K562 (cell line): ENCODE data around the gene UBALD2. TPM values are rescaled to one million over a fixed set of nuclear protein-coding genes. Genes with fewer than 3 reads are reported as not detected.
A peak's percentile ranks its signal among the peaks of the same experiment; 100 is the strongest.

Source experiments
- ATAC-seq: fragments of 200-7000 bp; cut with Tn5 transposase; 3 replicates; pipeline ENCODE4 v1.9.1; 2020; ENCODE audit warnings: moderate library complexity
- BruUV-seq: library from RNA; stranded (reverse); fragments of 400-500 nt; replicated peaks from 2 replicates; lab custom pipeline; 2021; lab: Mats Ljungman, UMichigan
- CTCF ChIA-PET: fragments of 300-600 bp; formaldehyde crosslinking; extraction: SDS; loops from one replicate; lab custom pipeline; 2021; ENCODE audit warnings: low intra/inter-chr PET ratio; lab: Yijun Ruan, JAX
- POLR2A ChIA-PET: fragments of 300-600, 350-650 bp; sonication (Branson Sonifier 250); formaldehyde crosslinking; extraction: SDS; loops from one replicate; lab custom pipeline; 2021; ENCODE audit warnings: antibody characterized with exemption, inconsistent platforms; lab: Yijun Ruan, JAX
- DNase-seq, 4 experiments: peaks; one replicate each; pipeline versions ENCODE4 v3.0.0 to v3.0.0-alpha.2; 2011 to 2018; ENCODE audit warnings: low spot score in 3 of 4, mixed read lengths in 3 of 4; ENCODE audit errors: extremely low read depth in 1 of 4
- FAIRE-seq: peaks from 2 replicates; lab custom pipeline; 2011; peaks lifted over from hg19 to GRCh38; lab: Jason Lieb, UNC
- H2AFZ ChIP-seq: 2 replicates; pipeline ENCODE4 v1.6.0; 2011; ENCODE audit warnings: low read depth, low read length, control low read depth, inconsistent platforms
- H3K27ac ChIP-seq: fragments of 200-600 bp; 3 replicates; pipeline ENCODE4 v1.8.0; 2011; ENCODE audit warnings: low read depth, mild to moderate bottlenecking, control low read depth, inconsistent platforms, low read length, moderate library complexity, mixed read lengths; ENCODE audit errors: extremely low read depth
- H3K27me3 ChIP-seq, 2 experiments: fragments of 300-600 bp in 1 of 2; 2 replicates in 1 of 2; 3 replicates in 1 of 2; pipeline versions ENCODE4 v1.6.0 to v1.8.0; 2011; ENCODE audit warnings: inconsistent platforms in 2 of 2, low read length in 2 of 2, mild to moderate bottlenecking in 1 of 2, mixed read lengths in 1 of 2, moderate library complexity in 1 of 2; ENCODE audit not compliant: control insufficient read depth in 2 of 2, insufficient read depth in 2 of 2
- H3K36me3 ChIP-seq: fragments of 300-600 bp; 3 replicates; pipeline ENCODE4 v1.8.0; 2011; ENCODE audit warnings: mild to moderate bottlenecking, low read length, inconsistent platforms; ENCODE audit not compliant: control insufficient read depth, insufficient read depth
- H3K4me1 ChIP-seq, 2 experiments: fragments of 200-600 bp in 1 of 2; replicated peaks in 1 of 2; 2 replicates in 1 of 2; 3 replicates in 1 of 2; pipeline versions ENCODE4 v1.5.1 to v1.8.0; 2011; ENCODE audit warnings: inconsistent platforms in 2 of 2, low read length in 2 of 2, mild to moderate bottlenecking in 1 of 2, mixed read lengths in 1 of 2, moderate library complexity in 1 of 2; ENCODE audit not compliant: control insufficient read depth in 2 of 2, insufficient read depth in 2 of 2
- H3K4me2 ChIP-seq: 2 replicates; pipeline ENCODE4 v1.6.1; 2011; ENCODE audit warnings: low read length, control low read depth, inconsistent platforms, mixed read lengths; ENCODE audit not compliant: insufficient read depth
- H3K4me3 ChIP-seq: fragments of 200-600 bp; sonication (generic), shearing (Covaris generic); 2 replicates; pipeline ENCODE4 v1.5.1; 2016; ENCODE audit warnings: control low read depth, inconsistent platforms
- H3K79me2 ChIP-seq: fragments of 200-600 bp; 3 replicates; pipeline ENCODE4 v1.8.0; 2011; ENCODE audit warnings: low read length, inconsistent platforms; ENCODE audit not compliant: control insufficient read depth, insufficient read depth
- H3K9ac ChIP-seq, 2 experiments: 2 replicates each; pipeline versions ENCODE4 v1.6.0 to v1.6.1; 2011; ENCODE audit warnings: low read depth in 2 of 2, low read length in 2 of 2, control low read depth in 1 of 2, inconsistent platforms in 1 of 2, mild to moderate bottlenecking in 1 of 2, mixed read lengths in 1 of 2; ENCODE audit not compliant: insufficient read depth in 1 of 2
- H3K9me1 ChIP-seq: one replicate; pipeline ENCODE4 v1.6.0; 2011; ENCODE audit warnings: inconsistent platforms, mild to moderate bottlenecking, low read length, moderate library complexity; ENCODE audit not compliant: control insufficient read depth, insufficient read depth
- H3K9me3 ChIP-seq: replicated peaks from 2 replicates; pipeline ENCODE4 v1.5.1; 2011; ENCODE audit warnings: low read depth, low read length, inconsistent platforms; ENCODE audit not compliant: control insufficient read depth, insufficient read depth
- H4K20me1 ChIP-seq: replicated peaks from 2 replicates; pipeline ENCODE4 v1.6.1; 2011; ENCODE audit warnings: low read length, inconsistent platforms, mixed read lengths; ENCODE audit not compliant: control insufficient read depth, insufficient read depth
- BRCA1 ChIP-seq, 2 experiments: fragments of 450-650 bp in 1 of 2; sonication (generic) in 1 of 2; formaldehyde crosslinking in 1 of 2; IDR thresholded peaks; 2 replicates each; pipeline versions ENCODE4 v1.5.0 to v1.6.1; 2017 to 2020; ENCODE audit warnings: mild to moderate bottlenecking in 1 of 2, missing genetic modification reagents in 1 of 2
- CREB3 ChIP-seq: fragments of 450-650 bp; conservative IDR thresholded peaks from 2 replicates; pipeline ENCODE4 v1.6.1; 2016; ENCODE audit warnings: missing genetic modification characterization, low read depth, mild to moderate bottlenecking, missing compliant biosample characterization, moderate library complexity
- HSF4 ChIP-seq: fragments of 250-450 bp; sonication (Bioruptor Pico); IDR thresholded peaks from 2 replicates; pipeline ENCODE4 v2.1.2; 2022; ENCODE audit warnings: mild to moderate bottlenecking, moderate library complexity, borderline replicate concordance
- KDM1A ChIP-seq, 2 experiments: fragments of 450-650 bp; IDR thresholded peaks; 2 replicates each; pipeline ENCODE4 v1.6.1; 2016; ENCODE audit warnings: mild to moderate bottlenecking in 2 of 2
- MLLT1 ChIP-seq, 2 experiments: fragments of 450-650 bp; IDR thresholded peaks; 2 replicates each; pipeline ENCODE4 v1.6.1; 2016
- MTA2 ChIP-seq: fragments of 450-650 bp; IDR thresholded peaks from 2 replicates; pipeline ENCODE4 v1.6.1; 2016; ENCODE audit warnings: low read depth
- RFX7 ChIP-seq: fragments of 250-450 bp; sonication (Bioruptor Pico); IDR thresholded peaks from 2 replicates; pipeline ENCODE4 v1.5.1; 2021; ENCODE audit warnings: mild to moderate bottlenecking
- THAP12 ChIP-seq: fragments of 250-450 bp; sonication (Bioruptor Pico); IDR thresholded peaks from 2 replicates; pipeline ENCODE4 v1.9.0; 2021; ENCODE audit warnings: mild to moderate bottlenecking, inconsistent platforms
- WGBS: fragments of 100-300 bp; shearing (Covaris generic); methylation state at CpG from one replicate; pipeline ENCODE4 v1.1.6; 2016; ENCODE audit warnings: low coverage, mixed read lengths; ENCODE audit not compliant: insufficient coverage; ENCODE audit errors: missing lambda C conversion rate; 5-methylcytosine and 5-hydroxymethylcytosine counted together
- in situ Hi-C: fragments of 300-500 bp; cut with MboI; formaldehyde crosslinking; loops from 4 replicates; pipeline ENCODE4 v1.15.0; 2018; ENCODE audit warnings: inconsistent platforms, mixed read lengths
- intact Hi-C: fragments of 100-400 bp; cut with micrococcal nuclease; formaldehyde crosslinking; loops from 2 replicates; pipeline ENCODE4 v1.14.2; 2022
- polyA plus RNA-seq, 8 experiments: library from polyadenylated mRNA; depleted of rRNA in 4 of 8; stranded (reverse) in 5 of 8; unstranded in 3 of 8; fragments of >200 nt; fragmentation: Nextera tagmentation in 2 of 8; fragmentation: Illumina TruSeq in 1 of 8; extraction: Ambion mirVana in 2 of 8; extraction: Trizol in 1 of 8; gene quantifications; 2 replicates each; pipeline versions ENCODE4 v1.2.1 to v1.2.3, GENCODE V29; 2011 to 2014; ENCODE audit warnings: inconsistent platforms in 1 of 8, missing spikeins in 1 of 8
- total RNA-seq, 7 experiments: library from RNA; depleted of rRNA in 6 of 7; stranded (reverse); fragments of >200 nt in 6 of 7; fragmentation: Illumina TruSeq in 2 of 7; extraction: Trizol in 2 of 7; gene quantifications; 2 replicates each; pipeline versions ENCODE4 v1.2.1 to v1.2.3, GENCODE V29; 2011 to 2021; ENCODE audit warnings: low replicate concordance in 1 of 7

The UBALD2 gene
- total and polyA plus RNA-seq, 9 of the 15 experiments (the other 6 are each of a cell fraction or from before 2014, with no cell fraction given) = 2.3 to 94.1 (median 25.3) TPM

- DNase-seq (no peak), FAIRE-seq (no peak), ATAC-seq (no peak)
- WGBS = 69% methylated on average over 15 of the region's 15 CpGs
- Histone ChIP-seq H3K27me3 (no peaks in the 10 kb centered on the region), H3K9me1 (no peaks in the 10 kb centered on the region), H3K4me2 (peak overlapping the region; percentile 93), H3K9me3 (no peaks in the 10 kb centered on the region), H3K9ac (peak overlapping the region; percentile 83 to 88), H3K36me3 (0 out of 3 replicates have a peak, but pooled peaks cover 3% of the 10 kb centered on the region), H3K27ac (peak overlapping the region; percentile 91; the same call in 2 of the 3 replicates), H4K20me1 (no peaks in the 10 kb centered on the region), H3K4me1 (peaks cover 33 to 36% of the 10 kb centered on the region in 2 experiments; a peak in 4 of 5 replicates), H3K4me3 (peak overlapping the region; percentile 62), H3K79me2 (peaks cover 50% of the 10 kb centered on the region), H2AFZ (no peak overlapping the region)
- in situ Hi-C loops (no loop called here), intact Hi-C loops (no loop called here)
- ChIA-PET POLR2A (interaction anchor here (0.6 to 17.8 kb wide), 9 partner anchors 10 to 100 kb away, joined by 3 to 227 read pairs (median 5); partner anchors contain the start of gene UBALD2), CTCF (no interaction called here)
- BruUV-seq = no TSS peak
- TF ChIP-seq HSF4 (CRISPR knock-in tag) (no peak), KDM1A (IDR thresholded peaks at IDR 0.05) (no peak), CREB3 (tag) (no peak), MTA2 (no peak), RFX7 (no peak), MLLT1 (IDR thresholded peaks at IDR 0.05) (0 out of 4 replicates have a peak, but pooled peaks of 1 of the 2 experiments have one; percentile 2), THAP12 (no peak), BRCA1 (IDR thresholded peaks at IDR 0.05) (no peak), BRCA1 (CRISPR knock-in tag; IDR thresholded peaks at IDR 0.05) (no peak)
- TF ChIP-seq, all 486 proteins: peak for 1
Measured at GRCh38 chr17:76241691-76242255, 23.4 kb upstream of the UBALD2 start.
